Naive thymus-derived CD4-positive, alpha-beta T cell (primary cell): ENCODE data around the gene UMPS. TPM values are rescaled to one million over a fixed set of nuclear protein-coding genes. Genes with fewer than 3 reads are reported as not detected.
A peak's percentile ranks its signal among the peaks of the same experiment; 100 is the strongest.
"Not testable (repeated sequence)": the region's sequence is repeated elsewhere in the genome, so short reads cannot be mapped to it uniquely, and the experiment has no call there.

ENCODE experiments used
- ATAC-seq: fragments of 150-1000 bp; cut with Tn5 transposase; 2 replicates; pipeline ENCODE4 v1.10.0; 2021; ENCODE audit warnings: mild to moderate bottlenecking, moderate library complexity
- CTCF ChIA-PET: fragments of 350-600 bp; sonication (Branson Sonifier 250); formaldehyde crosslinking; loops from one replicate; lab custom pipeline; 2021; ENCODE audit warnings: antibody characterized with exemption; lab: Charles Lee
- POLR2A ChIA-PET: fragments of 350-600 bp; sonication (Branson Sonifier 250); formaldehyde crosslinking; loops from one replicate; lab custom pipeline; 2021; ENCODE audit warnings: antibody characterized with exemption, inconsistent platforms; lab: Charles Lee
- DNase-seq, 9 donors: peaks; one replicate each; pipeline versions ENCODE4 v3.0.0 to v3.0.0-alpha.2; 2020 to 2022; ENCODE audit warnings: mixed read lengths in 1 of 9
- H3K27ac ChIP-seq: one replicate; pipeline ENCODE4 v1.7.0; 2013; ENCODE audit warnings: mild to moderate bottlenecking, low read depth, low read length, moderate library complexity
- H3K27me3 ChIP-seq, 2 donors: one replicate each; pipeline ENCODE4 v1.7.0; 2013; ENCODE audit warnings: low read length in 2 of 2, mild to moderate bottlenecking in 2 of 2, moderate library complexity in 2 of 2; ENCODE audit not compliant: control insufficient read depth in 2 of 2, insufficient read depth in 2 of 2
- H3K36me3 ChIP-seq, 3 experiments: 1 replicate in 2 of 3; 2 replicates in 1 of 3; pipeline ENCODE4 v1.7.0; 2013; ENCODE audit warnings: low read length in 3 of 3, mild to moderate bottlenecking in 3 of 3, moderate library complexity in 1 of 3; ENCODE audit not compliant: insufficient read depth in 3 of 3, control insufficient read depth in 2 of 3
- H3K4me1 ChIP-seq, 2 donors: one replicate each; pipeline ENCODE4 v1.7.0; 2013; ENCODE audit warnings: low read length in 2 of 2, mild to moderate bottlenecking in 2 of 2, moderate library complexity in 1 of 2; ENCODE audit not compliant: control insufficient read depth in 2 of 2, insufficient read depth in 2 of 2
- H3K4me3 ChIP-seq: 2 replicates; pipeline ENCODE4 v1.7.0; 2013; ENCODE audit warnings: mild to moderate bottlenecking, low read length
- H3K9me3 ChIP-seq, 3 experiments: 1 replicate in 2 of 3; 2 replicates in 1 of 3; pipeline ENCODE4 v1.7.0; 2013; ENCODE audit warnings: low read length in 3 of 3; ENCODE audit not compliant: control insufficient read depth in 2 of 3
- H3K27ac Mint-ChIP-seq, 9 donors: one replicate each; pipeline ENCODE4 v1.8.0; 2020 to 2022; ENCODE audit warnings: mixed read lengths in 9 of 9, mild to moderate bottlenecking in 8 of 9, moderate library complexity in 5 of 9, inconsistent platforms in 2 of 9
- H3K27me3 Mint-ChIP-seq, 5 donors: one replicate each; pipeline ENCODE4 v1.8.0; 2021 to 2022; ENCODE audit warnings: mixed read lengths in 5 of 5, mild to moderate bottlenecking in 1 of 5
- H3K36me3 Mint-ChIP-seq, 5 donors: one replicate each; pipeline ENCODE4 v1.8.0; 2020 to 2022; ENCODE audit warnings: mixed read lengths in 5 of 5, mild to moderate bottlenecking in 3 of 5, inconsistent platforms in 1 of 5
- H3K4me1 Mint-ChIP-seq, 7 donors: one replicate each; pipeline ENCODE4 v1.8.0; 2020 to 2022; ENCODE audit warnings: mixed read lengths in 7 of 7, mild to moderate bottlenecking in 3 of 7, inconsistent platforms in 1 of 7
- H3K4me3 Mint-ChIP-seq, 10 donors: one replicate each; pipeline ENCODE4 v1.8.0; 2020 to 2022; ENCODE audit warnings: mild to moderate bottlenecking in 10 of 10, mixed read lengths in 10 of 10, moderate library complexity in 6 of 10, inconsistent platforms in 2 of 10
- H3K9me3 Mint-ChIP-seq, 11 donors: one replicate each; pipeline ENCODE4 v1.8.0; 2020 to 2022; ENCODE audit warnings: mixed read lengths in 11 of 11, mild to moderate bottlenecking in 4 of 11, inconsistent platforms in 1 of 11, moderate library complexity in 1 of 11
- intact Hi-C, 2 donors: fragments of 100-400 bp; cut with micrococcal nuclease; formaldehyde crosslinking; loops; one replicate each; pipeline ENCODE4 v1.15.1; 2023
- polyA plus RNA-seq, 2 donors: library from polyadenylated mRNA; unstranded; fragments of 300-500 nt; fragmentation: Illumina TruSeq; gene quantifications; one replicate each; pipeline ENCODE4 v1.2.3, GENCODE V29; 2021
- total RNA-seq, 6 experiments: library from RNA in 5 of 6; stranded (reverse) in 5 of 6; gene quantifications; 1 replicate in 5 of 6; 2 replicates in 1 of 6; pipeline ENCODE4 v1.2.3 and lab custom pipeline; 2021 to 2026

The UMPS gene
- total and polyA plus RNA-seq, 7 experiments from 2014 or later, result 13.2 to 41.8 (median 24.8) TPM

DNA sequence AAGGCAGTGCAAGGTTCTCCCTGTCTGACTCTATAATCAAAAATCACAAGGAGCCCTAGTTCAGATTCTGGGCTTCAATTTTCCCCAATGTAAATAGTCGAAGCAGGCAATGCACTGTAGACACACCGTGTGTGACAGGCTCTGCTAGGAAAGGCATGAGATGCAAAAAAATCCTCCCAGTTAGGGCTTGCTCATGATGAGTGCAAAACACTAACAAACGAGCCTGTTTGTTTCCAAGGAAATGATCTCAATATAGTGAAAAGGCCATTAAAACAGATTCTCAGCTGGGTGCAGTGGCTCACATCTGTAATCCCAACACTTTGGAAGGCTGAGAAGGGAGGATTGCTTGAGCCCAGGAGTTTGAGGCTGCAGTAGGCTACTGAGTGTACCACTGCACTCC lies 55.7 kb downstream of the UMPS start:
- H3K4me3 Mint-ChIP-seq, result no peak overlapping the region
- no peak overlapping the region for H3K4me3 ChIP-seq
- intact Hi-C loops, result loop anchor here in 1 of 2 donors (1.0 kb wide), 1 partner anchor 115 kb away; no protein-coding TSS in a partner anchor
- no peak overlapping the region for H3K27ac Mint-ChIP-seq
- no peaks in the 10 kb centered on the region for H3K9me3 ChIP-seq
- no peaks in the 10 kb centered on the region for H3K27me3 ChIP-seq
- no peaks in the 10 kb centered on the region for H3K9me3 Mint-ChIP-seq
- H3K4me1 ChIP-seq, result no peaks in the 10 kb centered on the region
- peaks cover 0 to 5% (median under 1%) of the 10 kb centered on the region in 5 donors for H3K27me3 Mint-ChIP-seq
- H3K27ac ChIP-seq, result no peak overlapping the region
- H3K4me1 Mint-ChIP-seq, result peaks cover 0 to 14% (median 3%) of the 10 kb centered on the region in 7 donors
- ChIA-PET CTCF (interaction anchor here (0.6 to 3.1 kb wide), 3 partner anchors 25 to 533 kb away, joined by 3 to 9 read pairs (median 3); no protein-coding TSS in a partner anchor), POLR2A (no interaction called here)
- ATAC-seq (no peak), DNase-seq (no peak)
- H3K36me3 Mint-ChIP-seq, result no peaks in the 10 kb centered on the region
- H3K36me3 ChIP-seq, result no peaks in the 10 kb centered on the region

DNA sequence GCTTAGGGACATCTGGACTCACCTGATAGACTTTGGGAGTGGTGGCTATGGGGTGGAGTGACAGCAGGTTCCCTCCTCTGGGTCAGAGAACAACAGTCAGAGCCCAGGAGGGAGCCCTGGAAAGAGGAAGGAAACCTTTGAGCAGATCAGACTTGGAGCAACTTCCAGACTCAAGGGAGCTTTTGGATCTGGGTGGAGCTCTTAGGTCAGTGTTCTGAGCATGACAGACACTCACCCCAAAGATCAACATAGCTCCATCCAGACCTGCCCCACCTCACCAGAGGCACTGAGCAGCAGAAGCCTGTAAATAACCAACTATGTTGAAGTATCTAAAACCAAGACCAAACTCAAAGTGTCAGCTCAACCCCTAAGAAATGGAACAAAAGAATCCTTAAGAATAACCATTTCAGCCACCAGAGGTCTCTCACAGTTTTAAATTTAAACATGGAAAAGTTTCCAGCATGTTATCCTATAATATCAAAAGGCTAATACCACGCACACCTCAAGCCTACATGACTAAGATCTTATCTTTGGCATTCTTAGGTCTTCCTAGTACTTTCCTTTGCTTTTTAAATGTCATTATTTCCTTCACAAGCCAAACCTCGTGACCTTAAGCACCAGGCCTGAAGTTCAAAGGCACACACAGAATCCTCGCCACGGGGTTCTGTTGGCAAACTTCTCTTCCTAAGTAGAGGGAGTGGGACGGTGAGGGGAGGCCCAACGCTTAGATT lies 56.4 kb downstream of the UMPS start:
- no peaks in the 10 kb centered on the region for H3K4me1 ChIP-seq
- no peak for ATAC-seq
- peak overlapping the region in 1 of 9 donors; percentile 29 for H3K27ac Mint-ChIP-seq
- no peaks in the 10 kb centered on the region for H3K27me3 ChIP-seq
- no peaks in the 10 kb centered on the region for H3K9me3 Mint-ChIP-seq
- H3K27me3 Mint-ChIP-seq, result peaks cover 0 to 7% (median 4%) of the 10 kb centered on the region in 5 donors
- no peak overlapping the region for H3K4me3 Mint-ChIP-seq
- DNase-seq, result no peak
- CTCF ChIA-PET, result interaction anchor here (0.6 to 3.1 kb wide), 4 partner anchors 8 to 532 kb away, joined by 3 to 9 read pairs (median 3); no protein-coding TSS in a partner anchor
- H3K36me3 Mint-ChIP-seq, result no peaks in the 10 kb centered on the region
- H3K4me1 Mint-ChIP-seq, result peaks cover 0 to 17% (median 2%) of the 10 kb centered on the region in 7 donors
- H3K4me3 ChIP-seq, result no peak overlapping the region
- no peaks in the 10 kb centered on the region for H3K9me3 ChIP-seq
- POLR2A ChIA-PET, result no interaction called here
- H3K27ac ChIP-seq, result no peak overlapping the region
- intact Hi-C loops, result loop anchor here in 1 of 2 donors (1.0 kb wide), 1 partner anchor 115 kb away; no protein-coding TSS in a partner anchor
- no peaks in the 10 kb centered on the region for H3K36me3 ChIP-seq

DNA sequence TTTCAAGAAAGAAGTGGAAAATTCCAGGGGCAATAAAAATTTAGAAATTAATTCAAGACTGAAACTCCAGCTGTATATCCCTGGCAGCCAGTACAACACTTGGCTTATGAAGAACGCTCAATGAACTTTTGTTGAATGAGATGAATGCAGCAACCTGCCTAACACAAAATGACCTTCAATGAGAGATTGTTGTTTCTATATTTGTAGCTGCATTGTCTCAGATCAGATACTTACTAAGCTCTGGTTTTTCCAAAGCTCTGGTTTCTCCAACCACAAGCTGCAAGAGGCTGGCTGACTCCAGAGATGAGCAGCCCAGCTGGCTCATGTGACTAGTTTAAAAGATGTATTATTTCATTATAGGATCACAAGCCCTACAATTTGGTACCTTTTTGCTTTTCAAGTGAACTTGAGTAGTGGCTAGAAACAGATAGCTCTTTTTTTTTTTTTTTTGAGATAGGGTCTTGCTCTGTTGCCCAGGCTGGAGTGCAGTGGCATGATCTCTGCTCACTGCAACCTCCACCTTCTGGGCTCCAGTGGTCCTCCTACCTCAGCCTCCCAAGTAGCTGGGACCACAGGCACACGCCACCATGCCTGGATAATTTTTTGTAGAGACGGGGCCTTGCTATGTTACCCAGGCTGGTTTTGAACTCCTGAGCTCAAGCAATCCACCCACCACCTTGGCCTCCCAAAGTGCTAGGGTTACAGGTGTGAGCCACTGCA lies 57.4 kb downstream of the UMPS start:
- H3K4me1 Mint-ChIP-seq, result peaks cover 0 to 18% (median 0%) of the 10 kb centered on the region in 7 donors
- no peak overlapping the region for H3K4me3 ChIP-seq
- CTCF ChIA-PET, result interaction anchor here (0.6 to 3.1 kb wide), 3 partner anchors 8 to 114 kb away, joined by 3 to 9 read pairs (median 3); no protein-coding TSS in a partner anchor
- no peaks in the 10 kb centered on the region for H3K4me1 ChIP-seq
- H3K27me3 Mint-ChIP-seq, result peaks cover 0 to 7% (median 0%) of the 10 kb centered on the region in 5 donors
- no peak overlapping the region for H3K27ac ChIP-seq
- ATAC-seq, result no peak
- POLR2A ChIA-PET, result no interaction called here
- H3K27ac Mint-ChIP-seq, result no peak overlapping the region
- H3K9me3 Mint-ChIP-seq, result no peaks in the 10 kb centered on the region
- H3K36me3 Mint-ChIP-seq, result no peaks in the 10 kb centered on the region
- H3K4me3 Mint-ChIP-seq, result no peak overlapping the region
- intact Hi-C loops, result no loop called here
- H3K27me3 ChIP-seq, result no peaks in the 10 kb centered on the region
- no peaks in the 10 kb centered on the region for H3K36me3 ChIP-seq
- no peak for DNase-seq
- H3K9me3 ChIP-seq, result no peaks in the 10 kb centered on the region

DNA sequence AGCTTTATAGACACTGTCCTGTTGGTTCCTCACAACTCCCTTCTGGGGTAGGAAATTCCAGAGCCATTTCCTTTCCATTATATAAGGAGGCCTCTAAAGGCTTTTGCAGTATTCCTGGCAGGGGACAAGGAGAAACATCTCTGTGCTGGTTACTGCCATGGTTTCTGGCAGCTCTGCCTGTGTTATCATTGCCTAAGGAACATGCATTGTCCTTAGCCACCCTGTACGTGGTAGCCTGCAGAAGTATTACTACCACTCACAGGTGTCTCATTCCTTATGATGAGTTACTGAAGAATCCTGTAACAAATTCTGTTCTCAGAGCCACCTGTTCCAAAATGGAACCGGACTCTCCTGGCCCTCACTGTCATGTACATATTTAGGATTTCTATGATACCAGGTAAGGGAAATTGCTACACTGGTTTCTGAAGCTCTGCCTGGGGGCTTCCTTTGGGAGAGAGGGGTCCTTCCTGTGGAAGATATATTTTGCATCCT lies 58.0 kb downstream of the UMPS start:
- Mint-ChIP-seq H3K4me3 (no peak overlapping the region), H3K36me3 (no peaks in the 10 kb centered on the region), H3K27ac (no peak overlapping the region), H3K9me3 (no peaks in the 10 kb centered on the region), H3K27me3 (peaks cover 0 to 7% (median 0%) of the 10 kb centered on the region in 5 donors), H3K4me1 (peaks cover 0 to 18% (median 0%) of the 10 kb centered on the region in 7 donors)
- H3K4me1 ChIP-seq, result no peaks in the 10 kb centered on the region
- H3K27ac ChIP-seq, result no peak overlapping the region
- intact Hi-C loops, result no loop called here
- H3K36me3 ChIP-seq, result no peaks in the 10 kb centered on the region
- H3K9me3 ChIP-seq, result no peaks in the 10 kb centered on the region
- no peaks in the 10 kb centered on the region for H3K27me3 ChIP-seq
- ATAC-seq (no peak), DNase-seq (no peak)
- ChIA-PET CTCF (interaction anchor here (0.6 to 3.1 kb wide), 3 partner anchors 8 to 113 kb away, joined by 3 to 9 read pairs (median 3); no protein-coding TSS in a partner anchor), POLR2A (no interaction called here)
- no peak overlapping the region for H3K4me3 ChIP-seq

DNA sequence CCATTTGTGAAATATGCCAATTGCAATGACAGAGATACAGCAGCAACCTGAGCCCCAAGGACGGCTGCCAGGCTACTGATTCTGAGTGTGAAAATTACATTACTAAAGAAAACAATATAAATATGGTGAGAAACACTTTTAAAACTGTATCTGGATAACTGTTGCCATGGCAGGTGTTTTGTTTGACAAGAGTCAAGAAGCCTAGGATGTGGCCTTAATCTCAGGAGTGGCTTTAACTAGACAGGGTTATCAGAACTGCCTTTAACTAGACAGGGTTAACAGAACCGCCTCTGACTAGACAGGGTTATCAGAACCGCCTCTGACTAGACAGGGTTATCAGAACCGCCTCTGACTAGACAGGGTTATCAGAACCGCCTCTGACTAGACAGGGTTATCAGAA lies 58.9 kb downstream of the UMPS start:
- H3K27ac ChIP-seq, H3K27me3 Mint-ChIP-seq, CTCF ChIA-PET, H3K27ac Mint-ChIP-seq, H3K4me1 ChIP-seq, ATAC-seq, intact Hi-C loops, H3K9me3 ChIP-seq, DNase-seq, H3K9me3 Mint-ChIP-seq, H3K36me3 Mint-ChIP-seq, H3K4me3 ChIP-seq, H3K27me3 ChIP-seq, H3K4me3 Mint-ChIP-seq, POLR2A ChIA-PET, H3K36me3 ChIP-seq: not testable (repeated sequence)
- peaks cover 0 to 18% (median 0%) of the 10 kb centered on the region in 7 donors for H3K4me1 Mint-ChIP-seq

DNA sequence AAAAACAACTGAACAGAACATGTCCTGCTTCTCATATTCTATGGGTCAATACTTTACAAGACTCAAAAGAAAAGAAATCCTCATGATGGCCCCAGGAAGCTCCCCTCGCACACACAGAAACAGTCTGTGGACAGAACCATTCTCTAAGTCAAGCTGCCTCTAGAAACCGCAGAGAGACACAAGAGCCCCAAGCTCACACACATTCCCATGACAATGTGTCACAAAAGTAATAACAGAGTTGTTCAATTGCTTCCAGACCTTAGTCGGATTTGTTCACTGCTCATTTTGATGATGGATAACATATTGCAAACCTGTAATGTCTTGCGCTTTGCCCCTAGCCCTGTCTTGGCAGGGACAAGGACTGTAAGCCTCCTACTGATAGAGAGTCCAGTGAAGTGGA lies 60.9 kb downstream of the UMPS start:
- no peaks in the 10 kb centered on the region for H3K9me3 ChIP-seq
- no peaks in the 10 kb centered on the region for H3K27me3 ChIP-seq
- H3K4me1 Mint-ChIP-seq, result peaks cover 0 to 18% (median 0%) of the 10 kb centered on the region in 7 donors
- peaks cover 0 to 7% (median 0%) of the 10 kb centered on the region in 5 donors for H3K27me3 Mint-ChIP-seq
- H3K27ac Mint-ChIP-seq, result no peak overlapping the region
- H3K36me3 ChIP-seq, result no peaks in the 10 kb centered on the region
- no peak overlapping the region for H3K4me3 ChIP-seq
- H3K4me3 Mint-ChIP-seq, result no peak overlapping the region
- H3K9me3 Mint-ChIP-seq, result no peaks in the 10 kb centered on the region
- no peaks in the 10 kb centered on the region for H3K36me3 Mint-ChIP-seq
- H3K4me1 ChIP-seq, result no peaks in the 10 kb centered on the region
- DNase-seq (no peak), ATAC-seq (no peak)
- ChIA-PET POLR2A (no interaction called here), CTCF (interaction anchor here (1.0 kb wide), 1 partner anchor 111 kb away, joined by 4 read pairs; no protein-coding TSS in a partner anchor)
- no peak overlapping the region for H3K27ac ChIP-seq
- intact Hi-C loops, result no loop called here
